ENCODE data around the gene LCN9. TPM values are rescaled to one million over a fixed set of nuclear protein-coding genes. Genes with fewer than 3 reads are reported as not detected.

LCN9 gene
- total RNA-seq, 1 experiment from 2014 or later, result not detected

DNA sequence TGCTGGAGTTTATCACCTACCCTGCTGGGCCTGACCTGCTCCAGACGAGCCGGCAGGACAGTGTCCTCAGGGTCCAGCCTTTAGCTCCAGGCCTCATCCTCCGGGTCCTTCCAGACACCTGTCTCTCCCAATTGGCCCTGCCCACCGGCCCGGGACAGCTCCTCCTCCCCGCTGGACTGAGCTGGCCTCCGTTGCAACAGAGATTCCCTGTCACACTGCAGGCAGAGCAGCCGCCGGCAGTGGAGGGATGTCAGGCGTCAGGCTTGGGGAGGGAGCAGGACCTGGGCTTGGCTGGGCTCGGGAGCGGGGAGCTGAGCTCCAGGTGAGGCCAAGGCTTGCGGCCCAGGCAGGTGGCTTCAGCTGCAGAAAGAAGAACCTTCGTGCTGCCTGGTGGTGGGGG, 40.6 kb downstream of the LCN9 start:
- no TSS peak for BruUV-seq (replicated peaks)
- Histone ChIP-seq H3K9ac (ENCODE audit: low read length) (no peak overlapping the region), H3K27me3 (ENCODE audit: low read length) (peaks cover 3% of the 10 kb centered on the region; the same call in 1 of the 2 replicates), H3K9me2 (replicated peaks; ENCODE audit: low read length) (no peaks in the 10 kb centered on the region), H3K79me2 (ENCODE audit: low read length) (no peaks in the 10 kb centered on the region), H3K36me3 (ENCODE audit: low read depth, low read length) (no peaks in the 10 kb centered on the region), H3K4me3 (ENCODE audit: low read length) (no peak overlapping the region), H3K27ac (ENCODE audit: low read length) (no peak overlapping the region), H3K4me1 (ENCODE audit: insufficient read depth, low read length) (no peaks in the 10 kb centered on the region), H4K20me1 (ENCODE audit: low read length) (no peaks in the 10 kb centered on the region), H3K9me3 (ENCODE audit: low read length) (no peaks in the 10 kb centered on the region), H2AFZ (ENCODE audit: low read length) (no peak overlapping the region), H3K4me2 (ENCODE audit: low read length) (no peak overlapping the region), H3F3A (ENCODE audit: low read length, unreplicated experiment) (no peaks in the 10 kb centered on the region)
- TF ChIP-seq EZH2phosphoT487 (IDR thresholded peaks at IDR 0.05; ENCODE audit: borderline replicate concordance, low read length) (no peak), EZH2 (IDR thresholded peaks at IDR 0.05; ENCODE audit: low read length, unreplicated experiment) (no peak)
- TF ChIP-seq, protein P1, sequence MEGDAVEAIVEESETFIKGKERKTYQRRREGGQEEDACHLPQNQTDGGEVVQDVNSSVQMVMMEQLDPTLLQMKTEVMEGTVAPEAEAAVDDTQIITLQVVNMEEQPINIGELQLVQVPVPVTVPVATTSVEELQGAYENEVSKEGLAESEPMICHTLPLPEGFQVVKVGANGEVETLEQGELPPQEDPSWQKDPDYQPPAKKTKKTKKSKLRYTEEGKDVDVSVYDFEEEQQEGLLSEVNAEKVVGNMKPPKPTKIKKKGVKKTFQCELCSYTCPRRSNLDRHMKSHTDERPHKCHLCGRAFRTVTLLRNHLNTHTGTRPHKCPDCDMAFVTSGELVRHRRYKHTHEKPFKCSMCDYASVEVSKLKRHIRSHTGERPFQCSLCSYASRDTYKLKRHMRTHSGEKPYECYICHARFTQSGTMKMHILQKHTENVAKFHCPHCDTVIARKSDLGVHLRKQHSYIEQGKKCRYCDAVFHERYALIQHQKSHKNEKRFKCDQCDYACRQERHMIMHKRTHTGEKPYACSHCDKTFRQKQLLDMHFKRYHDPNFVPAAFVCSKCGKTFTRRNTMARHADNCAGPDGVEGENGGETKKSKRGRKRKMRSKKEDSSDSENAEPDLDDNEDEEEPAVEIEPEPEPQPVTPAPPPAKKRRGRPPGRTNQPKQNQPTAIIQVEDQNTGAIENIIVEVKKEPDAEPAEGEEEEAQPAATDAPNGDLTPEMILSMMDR (conservative IDR thresholded peaks at IDR 0.05; ENCODE audit: low read depth, low read length), result no peak
- ChIA-PET CTCF (no interaction called here), POLR2A (ENCODE audit: unreplicated experiment) (no interaction called here)
- intact Hi-C loops (cut with micrococcal nuclease), result no loop called here
- no peak for DNase-seq
- no peak for ATAC-seq

DNA sequence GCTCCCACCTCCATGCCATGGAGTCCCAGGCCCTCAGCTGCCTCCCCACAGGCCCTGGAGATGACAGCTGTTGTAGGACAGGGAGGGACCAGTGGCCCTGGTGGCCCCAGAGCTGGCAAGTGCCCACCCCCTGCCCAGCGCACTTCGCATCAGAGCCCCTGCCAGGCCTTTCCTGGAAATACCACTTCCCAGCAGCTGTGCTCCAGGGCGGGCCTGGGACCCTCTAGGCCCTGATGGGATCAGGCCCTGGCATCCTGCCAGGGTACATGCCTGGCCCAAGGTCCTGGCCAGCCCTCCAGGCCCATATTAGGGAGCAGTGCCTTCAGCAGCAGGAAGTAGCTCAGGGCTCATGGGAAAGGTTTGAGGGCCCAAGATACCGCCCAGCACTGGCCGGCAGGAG, 41.4 kb downstream of the LCN9 start:
- CTCF ChIA-PET, result no interaction called here
- no peak overlapping the region for H3K27ac ChIP-seq (ENCODE audit: low read length)
- TF ChIP-seq EZH2 (IDR thresholded peaks at IDR 0.05; ENCODE audit: low read length, unreplicated experiment), result no peak
- no peak for TF ChIP-seq EZH2phosphoT487 (IDR thresholded peaks at IDR 0.05; ENCODE audit: borderline replicate concordance, low read length)
- TF ChIP-seq, protein P1 (conservative IDR thresholded peaks at IDR 0.05; ENCODE audit: low read depth, low read length), result no peak
- no peaks in the 10 kb centered on the region for H3K79me2 ChIP-seq (ENCODE audit: low read length)
- no peaks in the 10 kb centered on the region for H4K20me1 ChIP-seq (ENCODE audit: low read length)
- intact Hi-C loops (cut with micrococcal nuclease), result no loop called here
- H3K9me3 ChIP-seq (ENCODE audit: low read length), result no peaks in the 10 kb centered on the region
- no TSS peak for BruUV-seq (replicated peaks)
- no peaks in the 10 kb centered on the region for H3F3A ChIP-seq (ENCODE audit: low read length, unreplicated experiment)
- no peaks in the 10 kb centered on the region for H3K4me1 ChIP-seq (ENCODE audit: insufficient read depth, low read length)
- no peak overlapping the region for H3K9ac ChIP-seq (ENCODE audit: low read length)
- DNase-seq, result no peak
- H3K9me2 ChIP-seq (replicated peaks; ENCODE audit: low read length), result no peaks in the 10 kb centered on the region
- H2AFZ ChIP-seq (ENCODE audit: low read length), result no peak overlapping the region
- H3K4me3 ChIP-seq (ENCODE audit: low read length), result no peak overlapping the region
- no peaks in the 10 kb centered on the region for H3K36me3 ChIP-seq (ENCODE audit: low read depth, low read length)
- peaks cover 8% of the 10 kb centered on the region for H3K27me3 ChIP-seq (ENCODE audit: low read length)
- H3K4me2 ChIP-seq (ENCODE audit: low read length), result no peak overlapping the region
- POLR2A ChIA-PET (ENCODE audit: unreplicated experiment), result no interaction called here
- no peak for ATAC-seq

DNA sequence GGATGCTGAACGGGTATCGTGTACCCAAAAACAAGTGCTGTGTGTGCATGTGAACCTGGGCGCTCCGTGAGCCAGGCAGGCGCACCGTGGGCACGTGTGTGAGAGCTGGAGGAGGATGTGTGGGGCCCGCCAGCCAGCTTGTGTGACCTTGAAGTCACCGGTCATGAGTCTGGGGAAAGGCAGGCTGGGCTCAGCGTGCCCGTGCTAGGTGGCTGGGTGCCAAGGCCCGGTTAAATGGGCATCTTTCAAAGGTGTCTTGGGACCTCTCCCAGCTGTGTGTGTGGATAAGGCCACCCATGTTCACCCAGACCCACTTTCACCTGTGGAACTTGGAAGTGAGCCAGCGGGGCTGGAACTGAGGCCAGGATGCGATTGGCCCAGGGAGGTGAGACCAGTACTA, 42.3 kb downstream of the LCN9 start:
- no peaks in the 10 kb centered on the region for H3K79me2 ChIP-seq (ENCODE audit: low read length)
- H3K9me3 ChIP-seq (ENCODE audit: low read length), result no peaks in the 10 kb centered on the region
- DNase-seq (no peak), ATAC-seq (no peak)
- CTCF ChIA-PET, result no interaction called here
- H3K36me3 ChIP-seq (ENCODE audit: low read depth, low read length), result no peaks in the 10 kb centered on the region
- H3K9me2 ChIP-seq (replicated peaks; ENCODE audit: low read length), result no peaks in the 10 kb centered on the region
- POLR2A ChIA-PET (ENCODE audit: unreplicated experiment), result no interaction called here
- BruUV-seq (replicated peaks), result no TSS peak
- H3K4me1 ChIP-seq (ENCODE audit: insufficient read depth, low read length), result no peaks in the 10 kb centered on the region
- no peaks in the 10 kb centered on the region for H4K20me1 ChIP-seq (ENCODE audit: low read length)
- H3K27me3 ChIP-seq (ENCODE audit: low read length), result peaks cover 8% of the 10 kb centered on the region
- H3K4me3 ChIP-seq (ENCODE audit: low read length), result no peak overlapping the region
- no peak overlapping the region for H2AFZ ChIP-seq (ENCODE audit: low read length)
- no peak overlapping the region for H3K4me2 ChIP-seq (ENCODE audit: low read length)
- H3F3A ChIP-seq (ENCODE audit: low read length, unreplicated experiment), result no peaks in the 10 kb centered on the region
- no peak overlapping the region for H3K27ac ChIP-seq (ENCODE audit: low read length)
- intact Hi-C loops (cut with micrococcal nuclease), result no loop called here
- TF ChIP-seq EZH2 (IDR thresholded peaks at IDR 0.05; ENCODE audit: low read length, unreplicated experiment) (no peak), EZH2phosphoT487 (IDR thresholded peaks at IDR 0.05; ENCODE audit: borderline replicate concordance, low read length) (no peak)
- TF ChIP-seq, protein P1 (conservative IDR thresholded peaks at IDR 0.05; ENCODE audit: low read depth, low read length), result no peak
- no peak overlapping the region for H3K9ac ChIP-seq (ENCODE audit: low read length)
